Limb (tissue), 2 donors: Measurements from ENCODE around the gene TUBB2B.
"Not testable (repeated sequence)": the region's sequence is repeated elsewhere in the genome, so short reads cannot be mapped to it uniquely, and the experiment has no call there.

Experiments used
- DNase-seq, 2 donors: peaks; one replicate each; pipeline ENCODE4 v3.0.0-alpha.2; 2016; ENCODE audit errors: extremely low spot score in 2 of 2

Gene TUBB2B

DNA sequence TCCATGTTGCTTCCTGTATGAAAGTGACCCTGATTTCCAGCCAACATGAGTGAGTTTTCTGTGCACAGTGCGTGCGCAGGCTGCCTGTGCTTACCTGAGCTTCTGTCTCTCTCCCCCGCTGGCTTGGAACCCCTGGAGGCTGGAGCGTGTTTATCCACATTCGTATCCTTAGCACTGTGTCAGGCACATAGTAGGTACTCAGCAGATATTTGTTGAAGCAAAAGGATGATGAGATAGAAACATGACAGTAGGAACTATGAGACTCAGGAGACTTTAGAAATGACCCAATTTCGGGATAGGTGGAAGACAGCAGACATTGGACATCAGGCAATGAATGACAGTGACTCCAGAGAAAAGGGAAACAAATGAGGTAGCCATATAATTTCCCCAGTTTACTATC, 15.2 kb downstream of the TUBB2B start:
- DNase-seq = no peak

DNA sequence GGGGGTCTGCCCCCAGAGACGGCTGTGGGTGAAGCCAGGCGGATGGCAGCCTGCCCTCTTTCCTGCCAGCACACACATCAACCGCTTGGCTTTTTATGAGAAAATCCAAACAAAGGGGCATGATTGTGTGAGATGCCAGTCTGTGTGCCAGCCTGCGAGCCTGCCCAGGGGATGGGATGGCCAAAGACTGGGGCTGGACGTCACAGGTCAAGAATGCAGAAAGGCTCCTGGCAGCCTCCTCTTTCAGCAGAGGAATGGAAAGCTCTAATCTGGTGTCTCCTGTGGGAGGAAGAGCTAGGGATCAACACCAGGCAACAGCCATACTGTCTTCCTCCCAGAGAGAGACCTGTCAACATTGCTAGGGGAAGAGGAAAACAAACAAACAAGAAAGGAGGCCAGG, 15.8 kb downstream of the TUBB2B start:
- no peak for DNase-seq

DNA sequence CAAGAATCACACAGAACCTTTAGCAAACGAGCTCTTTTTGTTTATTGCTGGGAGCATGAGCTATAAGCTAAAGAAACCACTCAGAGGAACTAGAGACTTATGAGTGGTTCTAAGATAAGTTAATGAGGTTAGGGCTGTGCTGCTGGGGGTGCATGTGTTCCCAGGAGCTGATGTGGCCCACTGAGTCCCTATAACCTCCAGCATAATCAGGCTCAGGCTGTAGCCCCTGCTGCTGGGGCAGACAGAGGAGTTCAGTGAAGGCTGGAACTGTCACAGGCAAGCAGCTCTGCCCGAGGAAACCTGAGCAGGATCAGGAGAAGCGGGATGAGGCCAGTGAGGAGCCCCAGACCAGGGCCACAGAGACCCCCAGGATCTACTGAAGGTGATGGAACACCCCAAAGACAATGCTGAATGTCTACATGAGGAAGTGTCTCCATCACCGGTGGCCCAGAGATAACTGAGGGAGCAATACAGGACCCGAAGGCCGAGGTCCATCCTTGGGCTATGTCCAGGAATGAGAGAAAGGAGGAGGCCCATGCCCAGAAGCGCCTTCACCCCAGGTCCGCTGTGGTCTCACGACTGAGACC, 17.3 kb downstream of the TUBB2B start:
- no peak for DNase-seq

DNA sequence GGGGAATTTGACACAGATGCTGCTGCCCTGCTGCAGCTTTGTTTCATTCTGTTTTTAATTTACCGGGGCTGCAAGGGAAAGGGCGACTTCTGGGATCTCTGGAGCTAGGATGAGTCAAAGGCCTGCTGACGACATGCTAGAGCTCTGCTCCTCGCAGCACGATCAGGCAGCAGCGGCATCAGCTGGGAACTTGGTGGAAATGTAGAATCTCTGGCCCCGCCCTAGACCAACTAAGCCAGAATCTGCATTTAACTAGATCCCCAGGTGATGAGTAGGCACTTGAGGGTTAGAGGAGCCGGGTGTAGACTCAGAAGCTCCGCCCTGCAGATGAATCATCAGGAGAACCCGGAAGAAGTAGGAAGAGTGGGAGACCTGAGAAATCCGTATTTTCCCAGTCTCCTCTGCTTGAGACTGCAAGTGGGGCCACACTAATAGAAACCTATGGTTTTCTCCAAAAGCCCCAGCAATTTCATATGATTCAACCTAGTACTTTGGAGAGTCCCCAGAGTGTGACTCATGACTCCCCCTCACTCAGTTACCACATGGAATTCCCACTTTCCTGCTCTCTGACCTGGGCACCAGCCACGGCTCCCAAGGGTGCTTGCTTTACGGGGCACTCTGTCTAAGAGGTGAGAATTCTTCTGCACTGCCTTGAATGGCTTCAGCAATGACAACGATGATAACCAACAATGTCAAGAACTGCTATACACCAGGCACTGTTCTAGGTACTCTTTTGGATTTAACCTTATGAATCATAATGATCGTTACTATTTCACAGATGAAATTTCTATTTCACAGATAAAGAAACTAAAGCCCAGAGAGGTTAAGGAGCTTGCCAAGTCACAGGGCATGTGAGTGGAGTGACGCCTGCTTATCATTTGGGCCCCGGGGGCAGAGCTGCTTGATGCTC, 18.1 kb downstream of the TUBB2B start:
- no peak for DNase-seq

DNA sequence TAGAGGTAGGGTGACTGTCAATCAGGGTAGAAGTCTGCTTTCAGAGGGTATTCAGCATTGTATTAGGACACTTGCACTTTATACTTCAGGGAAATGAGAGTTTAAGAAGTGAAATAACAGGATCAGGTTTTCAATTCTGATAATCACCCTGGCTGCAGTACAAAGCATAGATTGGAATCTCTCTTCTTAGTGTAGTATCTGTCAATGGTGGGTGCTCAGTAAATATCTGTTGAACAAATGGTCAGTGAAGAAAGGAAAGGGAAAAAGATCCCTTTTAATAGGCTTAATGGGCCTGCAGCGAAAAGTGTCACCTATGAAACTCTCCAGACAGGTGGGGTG, 18.7 kb downstream of the TUBB2B start:
- no peak for DNase-seq

DNA sequence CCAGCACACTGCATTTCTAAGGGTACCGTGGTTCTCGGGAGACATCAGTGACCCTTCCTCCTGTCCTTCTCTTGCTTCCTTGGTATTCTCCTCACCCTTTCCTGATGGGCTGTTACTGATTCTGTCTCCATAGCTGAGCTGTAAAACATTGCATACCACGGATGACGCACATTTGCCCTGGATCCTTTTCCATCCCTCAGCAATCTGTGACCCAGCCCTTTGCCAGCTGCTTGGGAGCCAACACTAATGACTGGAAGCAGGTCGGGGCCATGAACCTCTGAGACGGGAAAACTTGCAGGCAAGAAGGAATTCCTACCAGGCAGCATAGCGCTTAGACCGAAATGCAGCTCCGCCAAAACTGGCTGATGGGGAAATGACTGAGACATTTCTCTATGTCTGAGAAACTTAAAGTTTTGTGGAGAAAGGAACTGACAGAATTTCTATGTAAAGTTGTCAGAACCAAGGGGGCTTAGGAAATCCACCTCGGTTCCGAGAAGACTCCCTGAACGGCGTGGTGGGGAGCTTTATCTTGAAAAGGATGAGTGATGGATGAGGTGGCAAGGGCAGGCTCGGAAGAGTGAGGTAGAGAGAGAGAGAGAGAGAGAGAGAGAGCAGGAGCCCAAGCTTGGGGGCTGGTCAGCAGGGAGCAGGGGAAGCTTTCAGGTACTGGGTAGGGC, 19.2 kb downstream of the TUBB2B start:
- peak; percentile 62 to 77 for DNase-seq

DNA sequence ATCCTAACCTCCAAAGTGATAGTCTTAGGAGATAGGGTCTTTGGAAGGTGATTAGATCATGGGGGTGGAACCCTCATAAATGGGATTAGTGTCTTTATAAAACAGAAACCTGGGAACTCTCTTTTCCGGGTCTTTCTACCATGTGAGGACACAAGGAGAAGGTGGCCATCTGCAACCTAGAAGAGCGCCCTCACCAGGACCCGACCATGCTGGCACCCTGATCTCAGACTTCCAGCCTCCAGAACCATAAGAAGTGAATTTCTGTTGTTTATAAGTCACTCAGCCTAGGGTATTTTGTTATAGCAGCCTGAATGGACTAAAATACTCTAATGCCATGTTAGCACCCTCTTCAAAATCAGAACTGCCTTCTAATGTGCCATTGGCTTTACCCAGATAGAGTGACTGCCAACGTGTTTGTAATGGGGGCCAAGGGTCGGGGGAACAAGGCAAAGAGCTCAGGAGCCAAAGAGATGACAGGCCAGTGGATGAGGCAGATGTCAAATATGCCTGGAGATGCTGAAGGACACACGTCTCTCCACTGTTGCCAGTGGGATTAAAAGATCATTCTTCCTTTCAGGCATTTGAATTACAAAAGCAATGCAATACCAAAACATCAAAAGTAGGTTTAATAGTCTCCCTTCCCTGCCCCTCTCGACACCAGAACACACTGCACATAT, 21.0 kb downstream of the TUBB2B start:
- no peak for DNase-seq

DNA sequence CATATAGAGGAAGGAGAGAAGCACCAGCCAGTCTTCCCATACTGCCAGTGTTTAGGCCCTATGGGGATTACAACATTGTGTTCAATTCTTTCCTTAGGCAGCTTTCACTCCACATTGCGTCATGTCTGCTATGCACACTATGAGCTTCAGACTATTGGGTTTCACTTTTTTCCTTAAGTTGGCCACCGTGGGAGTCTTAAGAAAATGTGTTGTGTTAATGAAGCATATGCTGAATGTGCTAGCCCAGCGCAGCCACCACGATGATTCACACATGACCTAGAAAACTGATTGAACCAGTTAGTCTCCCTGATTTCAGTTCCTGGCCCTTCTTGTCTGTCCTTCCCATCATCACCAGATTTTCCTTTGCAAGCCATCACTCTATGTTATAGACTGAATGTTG, 21.5 kb downstream of the TUBB2B start:
- DNase-seq = no peak

DNA sequence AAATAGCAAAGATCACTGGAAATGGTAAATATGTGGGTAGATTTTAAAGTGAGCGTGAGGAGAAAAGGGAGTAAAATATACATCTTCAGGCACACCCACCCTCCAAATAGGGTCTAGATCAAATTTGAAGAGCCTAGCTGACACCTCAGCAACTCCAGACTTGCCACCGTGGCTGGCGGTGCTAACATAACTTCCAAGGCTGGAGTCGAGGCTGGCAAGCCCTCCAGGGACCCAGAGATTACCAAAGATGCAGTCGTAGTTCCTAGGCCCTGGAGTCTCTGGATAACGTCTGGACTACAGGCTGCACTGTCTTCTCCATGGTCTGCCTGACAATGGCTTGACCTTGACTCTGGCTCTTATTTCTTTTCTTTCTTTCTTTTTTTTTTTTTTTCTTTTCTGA, 22.5 kb downstream of the TUBB2B start:
- DNase-seq = no peak

DNA sequence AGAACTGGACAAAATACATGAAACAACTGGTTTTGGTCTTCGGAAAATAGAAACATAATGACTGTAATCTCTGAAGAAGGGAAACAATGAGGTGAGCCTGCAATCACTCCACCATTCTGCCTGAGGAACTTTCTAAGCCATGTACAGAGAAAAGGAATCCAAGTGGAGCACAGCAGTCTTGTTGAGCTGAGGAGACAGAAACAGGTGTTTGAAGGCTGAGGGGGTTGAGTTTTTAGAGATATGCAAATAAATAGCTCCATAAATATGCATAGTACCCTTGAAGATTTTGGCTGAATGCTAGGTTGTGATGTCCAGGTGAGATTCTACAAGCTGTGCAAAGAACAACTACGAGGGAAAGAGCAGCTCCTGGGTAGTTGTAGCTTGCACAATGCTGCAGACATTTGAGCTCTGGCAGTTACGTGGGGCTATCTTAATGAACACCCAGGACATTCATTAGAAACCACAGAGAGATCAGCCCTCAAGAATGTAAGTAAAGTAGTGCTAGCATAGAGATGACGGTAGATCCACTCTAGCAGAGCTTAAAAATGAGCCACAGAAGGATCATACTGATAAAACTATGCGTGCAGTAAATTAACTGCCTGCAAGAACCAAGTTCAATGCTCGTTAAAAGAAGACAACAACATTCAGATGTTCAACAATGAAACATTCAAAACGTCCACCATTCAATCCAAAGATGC, 24.3 kb downstream of the TUBB2B start:
- no peak for DNase-seq

DNA sequence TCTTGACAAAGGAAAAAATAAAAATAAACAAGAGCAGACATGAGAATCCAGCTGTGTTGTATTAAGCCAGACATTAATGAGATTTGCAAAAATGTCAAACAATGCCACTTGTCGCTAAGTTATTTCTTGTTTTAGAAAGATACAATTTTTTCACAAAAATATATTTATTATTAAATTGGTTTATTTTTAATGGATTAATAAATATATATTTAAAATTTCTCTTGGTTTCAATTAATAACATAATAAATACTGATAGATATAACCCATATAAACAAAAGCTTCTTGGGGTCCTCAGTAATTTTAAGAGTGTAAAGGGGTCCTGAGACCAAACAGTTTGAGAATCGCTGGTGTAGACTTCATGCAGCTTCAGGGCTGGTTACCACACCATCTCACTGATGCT, 26.1 kb downstream of the TUBB2B start:
- DNase-seq = no peak

DNA sequence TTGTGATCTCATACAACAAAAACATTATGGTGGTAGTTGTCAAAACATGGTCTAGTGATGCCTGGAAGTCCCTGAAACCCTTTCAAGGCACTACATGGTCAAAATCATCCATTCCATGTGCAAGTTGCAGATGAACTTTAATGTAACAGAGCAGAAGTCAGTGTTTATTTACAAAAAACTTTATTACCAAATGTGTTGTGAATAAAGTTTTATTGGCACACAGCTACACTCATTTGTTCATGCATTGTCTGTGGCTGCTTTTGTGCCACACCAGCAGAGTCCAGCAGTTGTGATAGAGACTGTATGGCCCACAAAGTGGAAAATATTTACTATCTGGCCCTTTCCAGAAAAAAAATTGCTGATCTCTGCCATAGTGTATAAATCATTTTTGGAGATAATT, 26.8 kb downstream of the TUBB2B start:
- DNase-seq = no peak

DNA sequence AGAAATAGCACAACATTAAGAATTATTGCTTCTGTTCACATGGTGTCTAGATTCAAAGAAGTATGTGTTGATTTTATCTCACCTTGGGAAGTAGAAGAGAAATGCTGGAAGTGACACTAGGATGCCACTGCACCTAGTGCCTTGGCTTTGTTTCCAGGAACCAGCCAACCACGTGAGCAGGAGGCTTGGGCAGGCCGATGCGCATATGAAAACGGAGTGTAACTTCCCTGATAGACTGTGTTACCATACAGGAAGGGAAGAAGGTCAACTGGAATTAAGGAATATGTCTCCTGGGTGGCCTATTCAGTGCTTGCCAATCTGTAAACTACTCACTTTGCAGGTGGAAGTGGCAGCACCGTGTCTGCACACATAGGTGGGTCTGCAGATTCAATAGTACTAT, 28.1 kb downstream of the TUBB2B start:
- no peak for DNase-seq

DNA sequence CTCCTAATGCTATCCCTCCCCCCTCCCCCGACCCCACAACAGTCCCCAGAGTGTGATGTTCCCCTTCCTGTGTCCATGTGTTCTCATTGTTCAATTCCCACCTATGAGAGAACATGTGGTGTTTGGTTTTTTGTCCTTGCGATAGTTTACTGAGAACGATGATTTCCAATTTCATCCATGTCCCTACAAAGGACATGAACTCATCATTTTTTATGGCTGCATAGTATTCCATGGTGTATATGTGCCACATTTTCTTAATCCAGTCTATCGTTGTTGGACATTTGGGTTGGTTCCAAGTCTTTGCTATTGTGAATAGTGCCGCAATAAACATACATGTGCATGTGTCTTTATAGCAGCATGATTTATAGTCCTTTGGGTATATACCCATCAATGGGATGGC, 29.7 kb downstream of the TUBB2B start:
- DNase-seq = not testable (repeated sequence)

DNA sequence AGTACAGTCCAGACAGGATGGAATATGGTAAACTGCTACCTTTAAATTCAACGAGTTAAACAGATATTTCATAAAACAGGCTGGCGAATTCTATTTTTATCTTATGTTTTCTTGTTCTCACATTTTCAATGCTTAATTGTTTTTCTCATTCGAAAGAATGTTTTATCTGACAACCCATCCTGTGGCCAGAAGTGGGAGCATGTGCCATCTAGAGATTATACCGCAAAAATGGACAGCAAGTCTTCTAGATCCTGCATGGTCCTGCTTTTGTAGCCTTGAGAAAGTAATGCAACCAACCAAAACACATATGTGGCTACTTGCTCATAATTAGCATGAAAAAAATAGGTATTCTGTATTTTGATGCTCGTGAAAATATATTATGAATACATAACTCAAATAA, 30.7 kb downstream of the TUBB2B start:
- DNase-seq = no peak

DNA sequence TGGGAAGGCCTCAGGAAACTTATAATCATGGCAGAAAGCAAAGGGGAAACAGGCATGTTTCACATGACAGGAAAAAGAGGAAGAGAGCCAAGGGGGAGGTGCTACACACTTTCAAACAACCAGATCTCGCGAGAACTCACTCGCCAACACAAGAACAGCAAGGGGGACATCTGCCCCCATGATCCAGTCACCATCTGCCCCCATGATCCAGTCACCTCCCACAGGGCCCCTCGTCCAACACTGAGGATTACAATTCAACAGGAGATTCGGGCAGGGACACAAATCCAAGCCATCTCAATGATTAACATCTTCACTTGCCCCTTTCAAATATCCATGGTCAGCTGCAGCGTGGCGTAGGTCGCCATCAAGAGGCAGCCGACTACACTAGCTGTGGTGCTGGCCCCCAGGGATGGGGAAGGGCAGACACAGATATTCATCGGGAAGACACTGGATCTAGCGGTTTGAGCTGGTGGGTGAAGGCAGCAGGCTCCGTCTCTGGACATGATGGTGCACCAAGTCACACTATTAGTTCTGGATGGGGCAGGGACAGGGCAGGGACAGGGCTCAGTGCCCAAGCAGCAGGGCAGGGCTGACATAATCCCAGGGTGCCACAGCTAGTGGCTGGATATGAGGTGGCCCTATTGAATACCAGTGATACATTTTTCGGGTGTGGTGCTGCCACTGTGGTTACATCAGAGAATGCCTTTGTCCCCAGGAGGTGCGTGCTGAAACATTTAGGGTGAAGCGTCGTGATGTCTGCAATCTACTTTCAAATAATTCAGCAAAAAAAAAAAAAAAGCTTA, 31.6 kb downstream of the TUBB2B start:
- peak in 1 of 2 donors; percentile 75 for DNase-seq

DNA sequence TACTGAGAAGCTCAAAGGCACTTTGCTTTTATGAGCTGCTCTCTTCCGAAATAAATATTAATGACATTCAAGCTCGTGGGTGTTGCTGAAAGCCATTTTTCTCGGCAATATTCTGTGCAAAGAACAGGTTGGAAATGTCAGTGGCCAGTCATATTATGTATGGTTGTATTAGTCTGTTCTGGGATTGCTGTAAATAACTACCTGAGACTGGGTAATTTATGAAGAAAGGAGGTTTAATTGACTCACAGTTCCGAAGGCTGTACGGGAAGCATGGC, 32.1 kb downstream of the TUBB2B start:
- DNase-seq = no peak

DNA sequence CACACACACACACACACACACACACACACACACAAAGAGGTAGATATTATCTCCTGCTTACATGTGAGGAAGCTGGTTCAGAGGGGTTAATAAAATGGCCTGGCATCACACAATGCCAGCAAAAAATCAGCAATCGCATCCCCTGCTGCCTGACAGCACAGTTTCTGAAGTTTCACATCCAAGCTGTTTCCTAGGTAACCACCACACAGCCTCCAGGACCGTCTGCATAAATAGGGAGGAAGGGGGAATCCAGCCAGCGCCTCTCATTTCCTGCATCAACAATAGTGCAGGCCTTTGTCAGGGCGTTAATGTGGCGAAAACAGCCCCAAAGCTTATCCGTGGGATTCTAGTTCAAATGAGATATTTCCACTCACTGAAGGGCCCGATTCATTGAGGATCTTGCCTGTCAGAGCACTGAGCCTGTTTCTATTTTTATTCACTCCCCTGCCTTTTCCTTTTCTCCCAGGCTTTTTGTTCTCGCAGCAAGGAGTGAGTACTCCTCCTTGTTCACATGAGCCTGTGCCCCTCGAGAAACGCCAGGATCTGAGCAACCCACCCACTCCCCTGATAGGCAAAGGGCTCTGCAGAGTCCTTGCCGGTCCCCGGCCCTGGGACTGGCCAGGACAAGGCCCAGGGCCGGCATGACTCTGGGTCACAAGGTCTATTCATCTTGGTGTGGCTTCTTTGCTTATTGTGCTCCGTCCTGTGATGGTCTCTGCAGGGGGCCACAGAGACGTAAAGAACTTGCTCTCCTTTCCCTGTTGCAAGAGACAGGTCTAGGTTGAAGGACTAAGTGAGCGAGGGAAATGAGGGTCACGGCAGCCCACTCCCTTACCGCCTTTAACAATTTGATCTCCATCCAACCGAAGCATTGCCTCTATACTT, 32.7 kb downstream of the TUBB2B start:
- peak; percentile 64 to 76 for DNase-seq

DNA sequence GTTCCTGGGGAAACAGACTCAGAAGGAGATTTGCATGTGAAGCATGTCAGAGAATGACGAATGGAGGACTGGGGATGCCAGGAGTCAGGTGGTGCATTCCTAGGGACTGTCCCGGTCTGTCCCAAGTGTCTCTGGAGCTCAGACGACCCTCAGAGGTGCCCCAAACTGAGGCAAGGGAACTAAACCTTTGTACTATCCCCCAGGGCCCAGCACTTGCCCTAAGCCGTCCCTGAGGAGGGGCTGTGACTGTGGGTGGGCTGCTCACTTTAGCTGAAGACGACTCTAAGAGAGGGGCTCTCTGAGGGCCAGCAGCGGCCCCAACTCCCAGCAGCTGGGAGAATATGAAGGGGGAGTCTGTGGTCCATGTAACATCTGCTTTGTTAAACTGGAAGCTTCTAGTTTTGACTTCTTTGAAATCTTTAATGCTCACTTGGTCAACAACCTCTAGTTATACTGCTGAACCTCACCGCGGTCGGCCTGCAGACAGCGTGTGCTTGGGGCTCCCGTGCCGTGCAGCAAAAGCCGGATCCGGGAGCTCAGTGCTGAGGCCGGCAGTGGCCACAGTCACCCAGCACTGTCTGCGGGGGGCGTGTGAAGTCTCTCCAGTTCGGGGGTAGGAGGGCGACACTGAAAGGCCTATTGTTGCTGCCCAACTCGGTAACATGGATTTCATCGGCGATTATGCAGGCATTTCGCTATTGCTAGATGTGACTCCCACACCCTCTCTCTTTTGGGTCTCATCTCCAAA, 34.2 kb downstream of the TUBB2B start:
- DNase-seq = no peak
